NT2/D1 (cell line): ENCODE results near the gene TLR2.

Experiments used
- DNase-seq: peaks from one replicate; pipeline ENCODE4 v3.0.0-alpha.2; 2011; ENCODE audit warnings: low read depth, low spot score
- H3K27me3 ChIP-seq: 2 replicates; pipeline ENCODE4 v1.6.0; 2011; ENCODE audit warnings: mild to moderate bottlenecking; ENCODE audit not compliant: insufficient read length, insufficient read depth
- H3K36me3 ChIP-seq: 2 replicates; pipeline ENCODE4 v1.6.1; 2011; ENCODE audit warnings: mild to moderate bottlenecking, low read length, mixed read lengths; ENCODE audit not compliant: insufficient read depth, insufficient read length
- H3K4me1 ChIP-seq: 2 replicates; pipeline ENCODE4 v1.5.1; 2011; ENCODE audit not compliant: insufficient read depth, insufficient read length
- H3K4me3 ChIP-seq: 2 replicates; pipeline ENCODE4 v1.5.1; 2011; ENCODE audit warnings: low read depth; ENCODE audit not compliant: insufficient read length
- H3K9ac ChIP-seq: 2 replicates; pipeline ENCODE4 v1.6.0; 2011; ENCODE audit warnings: low read depth; ENCODE audit not compliant: insufficient read length
- H3K9me3 ChIP-seq: 2 replicates; pipeline ENCODE4 v1.5.1; 2011; ENCODE audit warnings: mild to moderate bottlenecking, low read length; ENCODE audit not compliant: insufficient read depth
- SUZ12 ChIP-seq: IDR thresholded peaks from 2 replicates; pipeline ENCODE4 v1.6.1; 2011; ENCODE audit not compliant: insufficient read length, insufficient read depth; ENCODE audit errors: extremely low read depth
- YY1 ChIP-seq: IDR thresholded peaks from 2 replicates; pipeline ENCODE4 v1.6.1; 2011; ENCODE audit not compliant: insufficient read length, insufficient read depth
- ZNF274 ChIP-seq: IDR thresholded peaks from 2 replicates; pipeline ENCODE4 v1.6.1; 2011; ENCODE audit warnings: mild to moderate bottlenecking, low read depth, low read length

The TLR2 gene

GRCh38 chr4:153684182-153684970 lies at the start of gene TLR2:
Gene TLR2, plus strand, starts transcription at chr4:153684280. Its CDS starts 18,628 bp downstream, at chr4:153702908.
- Histone ChIP-seq H3K36me3 (no peaks in the 10 kb centered on the region), H3K27me3 (peaks cover 47% of the 10 kb centered on the region), H3K4me1 (no peaks in the 10 kb centered on the region), H3K9ac (peak within 1 kb of the TSS; percentile 67), H3K4me3 (peak within 1 kb of the TSS; percentile 46), H3K9me3 (peaks cover 25% of the 10 kb centered on the region)
- no peak for DNase-seq
- TF ChIP-seq YY1 (no peak), ZNF274 (no peak), SUZ12 (no peak)

GRCh38 chr4:153634738-153635353 lies 49.2 kb upstream of the TLR2 start:
- TF ChIP-seq SUZ12: no peak
- no peak for TF ChIP-seq ZNF274
- no peak for TF ChIP-seq YY1
- no peak for DNase-seq
- H3K4me3 ChIP-seq: no peak overlapping the region
- peaks cover 12% of the 10 kb centered on the region; the same call in 1 of the 2 replicates for H3K9me3 ChIP-seq
- H3K27me3 ChIP-seq: no peaks in the 10 kb centered on the region
- peaks cover 47% of the 10 kb centered on the region for H3K36me3 ChIP-seq
- no peak overlapping the region for H3K9ac ChIP-seq
- H3K4me1 ChIP-seq: no peaks in the 10 kb centered on the region

- no peak for DNase-seq
- H3K9ac ChIP-seq: no peak overlapping the region
- peaks cover 40% of the 10 kb centered on the region for H3K36me3 ChIP-seq
- H3K27me3 ChIP-seq: no peaks in the 10 kb centered on the region
- no peak overlapping the region for H3K4me3 ChIP-seq
- no peaks in the 10 kb centered on the region for H3K4me1 ChIP-seq
- no peak for TF ChIP-seq SUZ12
- TF ChIP-seq YY1: no peak
- no peak for TF ChIP-seq ZNF274
- H3K9me3 ChIP-seq: peaks cover 6% of the 10 kb centered on the region; the same call in 1 of the 2 replicates
Measured at GRCh38 chr4:153635846-153636245, 48.2 kb upstream of the TLR2 start.

- H3K9ac ChIP-seq: no peak overlapping the region
- H3K4me1 ChIP-seq: no peaks in the 10 kb centered on the region
- TF ChIP-seq ZNF274 (no peak), SUZ12 (no peak), YY1 (no peak)
- no peaks in the 10 kb centered on the region for H3K9me3 ChIP-seq
- peaks cover 31% of the 10 kb centered on the region for H3K36me3 ChIP-seq
- H3K27me3 ChIP-seq: no peaks in the 10 kb centered on the region
- no peak overlapping the region for H3K4me3 ChIP-seq
- no peak for DNase-seq
Measured at GRCh38 chr4:153637201-153637600, 46.9 kb upstream of the TLR2 start.

- no peak overlapping the region for H3K9ac ChIP-seq
- no peaks in the 10 kb centered on the region for H3K9me3 ChIP-seq
- no peak for DNase-seq
- H3K4me3 ChIP-seq: no peak overlapping the region
- no peaks in the 10 kb centered on the region for H3K4me1 ChIP-seq
- peaks cover 27% of the 10 kb centered on the region for H3K36me3 ChIP-seq
- no peaks in the 10 kb centered on the region for H3K27me3 ChIP-seq
- TF ChIP-seq YY1 (no peak), SUZ12 (no peak), ZNF274 (no peak)
Measured at GRCh38 chr4:153638011-153638410, 46.1 kb upstream of the TLR2 start.

- DNase-seq: no peak
- H3K4me1 ChIP-seq: no peaks in the 10 kb centered on the region
- H3K9me3 ChIP-seq: no peaks in the 10 kb centered on the region
- no peak overlapping the region for H3K4me3 ChIP-seq
- no peaks in the 10 kb centered on the region for H3K27me3 ChIP-seq
- no peak for TF ChIP-seq SUZ12
- TF ChIP-seq ZNF274: no peak
- no peak for TF ChIP-seq YY1
- no peak overlapping the region for H3K9ac ChIP-seq
- H3K36me3 ChIP-seq: peaks cover 24% of the 10 kb centered on the region
Measured at GRCh38 chr4:153638999-153639398, 45.1 kb upstream of the TLR2 start.

GRCh38 chr4:153639833-153640802 lies 44.0 kb upstream of the TLR2 start:
- H3K9ac ChIP-seq: no peak overlapping the region
- no peaks in the 10 kb centered on the region for H3K4me1 ChIP-seq
- H3K27me3 ChIP-seq: no peaks in the 10 kb centered on the region
- peaks cover 3% of the 10 kb centered on the region for H3K9me3 ChIP-seq
- DNase-seq: no peak
- H3K4me3 ChIP-seq: no peak overlapping the region
- TF ChIP-seq SUZ12 (no peak), ZNF274 (no peak), YY1 (no peak)
- peaks cover 18% of the 10 kb centered on the region for H3K36me3 ChIP-seq
